ENCODE measurements around the gene ITGA11.

The ITGA11 gene

GRCh38 chr15:68310804-68311463 is 121.0 kb downstream of the ITGA11 start:
- no peak for DNase-seq (ENCODE audit: low read depth in 3 of 3)

GRCh38 chr15:68310178-68310803 is 121.7 kb downstream of the ITGA11 start:
- DNase-seq (ENCODE audit: low read depth in 3 of 3): no peak

GRCh38 chr15:68309024-68309423 is 122.9 kb downstream of the ITGA11 start:
- no peak for DNase-seq (ENCODE audit: low read depth in 3 of 3)

- DNase-seq (ENCODE audit: low read depth in 3 of 3): no peak
Measured at GRCh38 chr15:68307131-68307928, 124.6 kb downstream of the ITGA11 start.

GRCh38 chr15:68305420-68305871 is 126.5 kb downstream of the ITGA11 start:
- no peak for DNase-seq (ENCODE audit: low read depth in 3 of 3)

GRCh38 chr15:68304589-68305337 is 127.2 kb downstream of the ITGA11 start:
- no peak for DNase-seq (ENCODE audit: low read depth in 3 of 3)

- no peak for DNase-seq (ENCODE audit: low read depth in 3 of 3)
Measured at GRCh38 chr15:68303560-68304436, 128.2 kb downstream of the ITGA11 start.

GRCh38 chr15:68303134-68303533 is 128.8 kb downstream of the ITGA11 start:
- DNase-seq (ENCODE audit: low read depth in 3 of 3): no peak

- DNase-seq (ENCODE audit: low read depth in 3 of 3): no peak
Measured at GRCh38 chr15:68302729-68303128, 129.2 kb downstream of the ITGA11 start.

- DNase-seq (ENCODE audit: low read depth in 3 of 3): no peak
Measured at GRCh38 chr15:68301301-68301700, 130.7 kb downstream of the ITGA11 start.

GRCh38 chr15:68300115-68300940 is 131.6 kb downstream of the ITGA11 start:
- DNase-seq (ENCODE audit: low read depth in 3 of 3): no peak

GRCh38 chr15:68299436-68299835 is 132.5 kb downstream of the ITGA11 start:
- no peak for DNase-seq (ENCODE audit: low read depth in 3 of 3)

GRCh38 chr15:68298882-68299381 is 133.0 kb downstream of the ITGA11 start:
- no peak for DNase-seq (ENCODE audit: low read depth in 3 of 3)

GRCh38 chr15:68298336-68298735 is 133.6 kb downstream of the ITGA11 start:
- no peak for DNase-seq (ENCODE audit: low read depth in 3 of 3)

- no peak for DNase-seq (ENCODE audit: low read depth in 3 of 3)
Measured at GRCh38 chr15:68295014-68295805, 136.8 kb downstream of the ITGA11 start.

- no peak for DNase-seq (ENCODE audit: low read depth in 3 of 3)
Measured at GRCh38 chr15:68292967-68293366, 139.0 kb downstream of the ITGA11 start.

GRCh38 chr15:68292157-68292781 is 139.7 kb downstream of the ITGA11 start:
- DNase-seq (ENCODE audit: low read depth in 3 of 3): no peak

GRCh38 chr15:68290715-68291114 is 141.2 kb downstream of the ITGA11 start:
- DNase-seq (ENCODE audit: low read depth in 3 of 3): no peak
